Measurements from ENCODE around the gene OLFM2.
"Not testable (repeated sequence)": the region's sequence is repeated elsewhere in the genome, so short reads cannot be mapped to it uniquely, and the experiment has no call there.

The OLFM2 gene

GRCh38 chr19:9868983-9869617 is 67.2 kb downstream of the OLFM2 start:
- DNase-seq (ENCODE audit: insufficient read length, low spot score) = no peak
- no peak for FAIRE-seq

GRCh38 chr19:9865732-9866501 is 70.4 kb downstream of the OLFM2 start:
- no peak for FAIRE-seq
- no peak for DNase-seq (ENCODE audit: insufficient read length, low spot score)

GRCh38 chr19:9863759-9864158 is 72.6 kb downstream of the OLFM2 start:
- no peak for FAIRE-seq
- no peak for DNase-seq (ENCODE audit: insufficient read length, low spot score)

- DNase-seq (ENCODE audit: insufficient read length, low spot score) = no peak
- no peak for FAIRE-seq
Observed at GRCh38 chr19:9862938-9863337, 73.4 kb downstream of the OLFM2 start.

GRCh38 chr19:9861503-9861902 is 74.8 kb downstream of the OLFM2 start:
- DNase-seq (ENCODE audit: insufficient read length, low spot score) = no peak
- no peak for FAIRE-seq

GRCh38 chr19:9860407-9860806 is 75.9 kb downstream of the OLFM2 start:
- DNase-seq (ENCODE audit: insufficient read length, low spot score) (no peak), FAIRE-seq (no peak)

GRCh38 chr19:9858766-9859165 is 77.5 kb downstream of the OLFM2 start:
- FAIRE-seq (no peak), DNase-seq (ENCODE audit: insufficient read length, low spot score) (no peak)

GRCh38 chr19:9857920-9858746 is 78.2 kb downstream of the OLFM2 start:
- DNase-seq (ENCODE audit: insufficient read length, low spot score) (no peak), FAIRE-seq (no peak)

GRCh38 chr19:9857076-9857721 is 79.1 kb downstream of the OLFM2 start:
- FAIRE-seq = no peak

GRCh38 chr19:9856609-9857008 is 79.7 kb downstream of the OLFM2 start:
- no peak for FAIRE-seq

More at GRCh38 chr19:9857076-9857721, 79.1 kb downstream of the OLFM2 start:
- DNase-seq (ENCODE audit: insufficient read length, low spot score) = no peak

GRCh38 chr19:9854282-9854846 is 82.0 kb downstream of the OLFM2 start:
- DNase-seq (ENCODE audit: insufficient read length, low spot score) = no peak
- no peak for FAIRE-seq

More at GRCh38 chr19:9856609-9857008, 79.7 kb downstream of the OLFM2 start:
- DNase-seq (ENCODE audit: insufficient read length, low spot score) = no peak

GRCh38 chr19:9850235-9850959 is 85.9 kb downstream of the OLFM2 start:
- FAIRE-seq = no peak
- no peak for DNase-seq (ENCODE audit: insufficient read length, low spot score)

- DNase-seq (ENCODE audit: insufficient read length, low spot score) (no peak), FAIRE-seq (no peak)
Observed at GRCh38 chr19:9849791-9850190, 86.5 kb downstream of the OLFM2 start.

GRCh38 chr19:9848762-9849161 is 87.6 kb downstream of the OLFM2 start:
- no peak for FAIRE-seq
- no peak for DNase-seq (ENCODE audit: insufficient read length, low spot score)

GRCh38 chr19:9848060-9848459 is 88.3 kb downstream of the OLFM2 start:
- DNase-seq (ENCODE audit: insufficient read length, low spot score) (no peak), FAIRE-seq (no peak)

- no peak for DNase-seq (ENCODE audit: insufficient read length, low spot score)
- FAIRE-seq = no peak
Observed at GRCh38 chr19:9847087-9847671, 89.1 kb downstream of the OLFM2 start.

GRCh38 chr19:9843626-9844273 is 92.6 kb downstream of the OLFM2 start:
- DNase-seq (ENCODE audit: insufficient read length, low spot score); FAIRE-seq: not testable (repeated sequence)

- FAIRE-seq (no peak), DNase-seq (ENCODE audit: insufficient read length, low spot score) (no peak)
Observed at GRCh38 chr19:9842834-9843625, 93.3 kb downstream of the OLFM2 start.
